Placental pericyte (primary cell): Measurements from ENCODE around the gene HBA2. TPM values are rescaled to one million over a fixed set of nuclear protein-coding genes. Genes with fewer than 3 reads are reported as not detected.

Experiments
- small RNA-seq: library from RNA; depleted of rRNA; stranded (forward); fragments of <200 nt; gene quantifications from one replicate; pipeline ENCODE3, GENCODE V24; 2012; ENCODE audit warnings: low replicate concordance
- total RNA-seq: library from RNA; depleted of rRNA; stranded (reverse); fragments of >200 nt; gene quantifications from 2 replicates; pipeline ENCODE4 v1.2.3, GENCODE V29; 2012

The HBA2 gene
- total RNA-seq = not detected in 2 replicates

DNA sequence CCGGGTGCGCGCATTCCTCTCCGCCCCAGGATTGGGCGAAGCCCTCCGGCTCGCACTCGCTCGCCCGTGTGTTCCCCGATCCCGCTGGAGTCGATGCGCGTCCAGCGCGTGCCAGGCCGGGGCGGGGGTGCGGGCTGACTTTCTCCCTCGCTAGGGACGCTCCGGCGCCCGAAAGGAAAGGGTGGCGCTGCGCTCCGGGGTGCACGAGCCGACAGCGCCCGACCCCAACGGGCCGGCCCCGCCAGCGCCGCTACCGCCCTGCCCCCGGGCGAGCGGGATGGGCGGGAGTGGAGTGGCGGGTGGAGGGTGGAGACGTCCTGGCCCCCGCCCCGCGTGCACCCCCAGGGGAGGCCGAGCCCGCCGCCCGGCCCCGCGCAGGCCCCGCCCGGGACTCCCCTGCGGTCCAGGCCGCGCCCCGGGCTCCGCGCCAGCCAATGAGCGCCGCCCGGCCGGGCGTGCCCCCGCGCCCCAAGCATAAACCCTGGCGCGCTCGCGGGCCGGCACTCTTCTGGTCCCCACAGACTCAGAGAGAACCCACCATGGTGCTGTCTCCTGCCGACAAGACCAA, at the start of gene HBA2:
HBA2 (plus strand) TSS at position 503 of the 568 bp plus-strand sequence; CDS start at position 540, 37 bp downstream.

DNA sequence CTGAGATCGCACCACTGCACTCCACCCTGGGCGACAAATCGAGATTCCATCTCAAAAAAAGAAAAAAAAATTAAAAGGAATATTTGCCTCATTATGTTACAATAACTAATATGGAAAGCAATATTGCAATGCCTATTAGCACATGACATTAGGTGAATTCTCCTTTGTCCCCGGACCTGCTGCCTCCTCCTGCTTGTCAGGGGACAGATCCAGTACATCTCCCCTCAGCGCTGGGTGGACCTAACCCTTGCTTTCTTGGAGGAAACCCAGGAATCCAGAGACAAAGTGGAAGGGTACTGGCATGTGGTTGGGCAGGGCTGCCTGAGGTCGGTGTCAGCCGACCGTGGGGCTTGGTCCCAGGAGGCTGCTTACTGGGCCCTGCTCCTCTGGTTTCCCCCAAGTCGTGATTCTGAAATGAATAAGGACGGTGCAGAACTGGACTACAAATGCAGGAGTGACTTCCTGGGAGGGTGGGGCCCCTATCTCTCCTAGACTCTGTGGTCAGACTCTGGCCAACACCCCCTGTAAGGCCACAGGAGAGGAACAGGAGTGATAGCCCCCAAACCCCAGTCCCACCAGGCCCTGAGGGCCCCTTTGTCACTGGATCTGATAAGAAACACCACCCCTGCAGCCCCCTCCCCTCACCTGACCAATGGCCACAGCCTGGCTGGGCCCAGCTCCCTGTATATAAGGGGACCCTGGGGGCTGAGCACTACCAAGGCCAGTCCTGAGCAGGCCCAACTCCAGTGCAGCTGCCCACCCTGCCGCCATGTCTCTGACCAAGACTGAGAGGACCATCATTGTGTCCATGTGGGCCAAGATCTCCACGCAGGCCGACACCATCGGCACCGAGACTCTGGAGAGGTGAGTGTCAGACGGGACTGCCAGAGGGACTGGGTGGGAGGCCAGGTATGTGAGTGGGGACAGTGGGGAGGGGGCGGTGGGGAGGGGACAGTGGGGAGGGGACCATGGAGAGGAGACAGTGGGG, 20.2 kb upstream of the HBA2 start, which contains the start of gene HBZ:
HBZ (plus strand) TSS at position 504 of the 988 bp plus-strand sequence; CDS start at position 770, 266 bp downstream.

DNA sequence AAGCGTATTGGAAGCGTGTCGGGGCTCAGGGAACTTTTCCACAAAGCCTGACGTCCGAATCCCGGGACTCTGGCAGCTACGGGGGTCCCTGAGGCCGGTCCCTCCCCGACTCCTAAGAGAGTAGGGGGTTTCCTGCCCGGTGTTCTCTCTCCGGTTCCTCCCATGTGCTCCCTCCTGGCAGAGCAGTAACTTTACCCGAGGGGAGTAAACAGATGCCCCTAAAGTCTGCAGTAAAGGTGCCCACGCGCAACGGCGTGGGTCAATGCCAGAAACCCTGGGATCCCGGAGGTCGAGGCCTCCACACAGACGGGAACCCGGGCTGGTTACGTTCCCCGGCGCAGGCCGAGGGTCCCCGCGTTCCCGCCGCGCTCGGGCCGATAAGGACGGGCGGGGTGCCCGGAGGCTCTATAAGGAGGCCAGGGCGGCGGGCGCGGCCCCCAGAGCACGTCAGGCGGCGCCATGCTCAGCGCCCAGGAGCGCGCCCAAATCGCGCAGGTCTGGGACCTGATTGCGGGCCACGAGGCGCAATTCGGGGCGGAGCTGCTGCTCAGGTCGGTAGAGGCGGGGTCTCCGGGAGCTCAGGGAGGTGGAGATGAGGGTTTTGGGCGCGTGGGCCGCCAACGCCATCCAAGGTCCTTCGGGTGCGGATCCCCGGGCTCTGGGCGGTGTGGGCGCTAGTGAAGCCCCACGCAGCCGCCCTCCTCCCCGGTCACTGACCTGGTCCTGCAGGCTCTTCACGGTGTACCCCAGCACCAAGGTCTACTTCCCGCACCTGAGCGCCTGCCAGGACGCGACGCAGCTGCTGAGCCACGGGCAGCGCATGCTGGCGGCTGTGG, 6.9 kb upstream of the HBA2 start, which contains the start of gene HBM:
HBM (plus strand) TSS at position 440 of the 836 bp plus-strand sequence; CDS start at position 460, 20 bp downstream.

DNA sequence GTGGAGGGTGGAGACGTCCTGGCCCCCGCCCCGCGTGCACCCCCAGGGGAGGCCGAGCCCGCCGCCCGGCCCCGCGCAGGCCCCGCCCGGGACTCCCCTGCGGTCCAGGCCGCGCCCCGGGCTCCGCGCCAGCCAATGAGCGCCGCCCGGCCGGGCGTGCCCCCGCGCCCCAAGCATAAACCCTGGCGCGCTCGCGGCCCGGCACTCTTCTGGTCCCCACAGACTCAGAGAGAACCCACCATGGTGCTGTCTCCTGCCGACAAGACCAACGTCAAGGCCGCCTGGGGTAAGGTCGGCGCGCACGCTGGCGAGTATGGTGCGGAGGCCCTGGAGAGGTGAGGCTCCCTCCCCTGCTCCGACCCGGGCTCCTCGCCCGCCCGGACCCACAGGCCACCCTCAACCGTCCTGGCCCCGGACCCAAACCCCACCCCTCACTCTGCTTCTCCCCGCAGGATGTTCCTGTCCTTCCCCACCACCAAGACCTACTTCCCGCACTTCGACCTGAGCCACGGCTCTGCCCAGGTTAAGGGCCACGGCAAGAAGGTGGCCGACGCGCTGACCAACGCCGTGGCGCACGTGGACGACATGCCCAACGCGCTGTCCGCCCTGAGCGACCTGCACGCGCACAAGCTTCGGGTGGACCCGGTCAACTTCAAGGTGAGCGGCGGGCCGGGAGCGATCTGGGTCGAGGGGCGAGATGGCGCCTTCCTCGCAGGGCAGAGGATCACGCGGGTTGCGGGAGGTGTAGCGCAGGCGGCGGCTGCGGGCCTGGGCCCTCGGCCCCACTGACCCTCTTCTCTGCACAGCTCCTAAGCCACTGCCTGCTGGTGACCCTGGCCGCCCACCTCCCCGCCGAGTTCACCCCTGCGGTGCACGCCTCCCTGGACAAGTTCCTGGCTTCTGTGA, 4.1 kb downstream of the HBA2 start, which contains the start of gene HBA1:
HBA1 (plus strand) TSS at position 204 of the 906 bp plus-strand sequence; CDS start at position 241, 37 bp downstream.

DNA sequence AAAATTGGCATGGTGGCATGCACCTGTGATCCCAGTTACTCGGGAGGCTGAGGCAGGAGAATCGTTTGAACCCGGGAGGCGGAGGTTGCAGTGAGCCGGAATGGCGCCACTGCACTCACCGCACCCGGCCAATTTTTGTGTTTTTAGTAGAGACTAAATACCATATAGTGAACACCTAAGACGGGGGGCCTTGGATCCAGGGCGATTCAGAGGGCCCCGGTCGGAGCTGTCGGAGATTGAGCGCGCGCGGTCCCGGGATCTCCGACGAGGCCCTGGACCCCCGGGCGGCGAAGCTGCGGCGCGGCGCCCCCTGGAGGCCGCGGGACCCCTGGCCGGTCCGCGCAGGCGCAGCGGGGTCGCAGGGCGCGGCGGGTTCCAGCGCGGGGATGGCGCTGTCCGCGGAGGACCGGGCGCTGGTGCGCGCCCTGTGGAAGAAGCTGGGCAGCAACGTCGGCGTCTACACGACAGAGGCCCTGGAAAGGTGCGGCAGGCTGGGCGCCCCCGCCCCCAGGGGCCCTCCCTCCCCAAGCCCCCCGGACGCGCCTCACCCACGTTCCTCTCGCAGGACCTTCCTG, 7.5 kb downstream of the HBA2 start, which contains the start of gene HBQ1:
HBQ1 (plus strand) TSS at position 359 of the 575 bp plus-strand sequence; CDS start at position 387, 28 bp downstream.

Small RNA genes within 50 kb of the gene (small RNA-seq; reads per million reads assigned to genes)
- gene RF00019 = not detected

Other genes with a start within 250 kb of the HBA2 start
- 1.5 and 3.1 TPM in 2 replicates for gene POLR3K, start 119.3 kb upstream of the HBA2 start, total RNA-seq
- 10.7 and 17.3 TPM in 2 replicates for gene SNRNP25, start 119.0 kb upstream of the HBA2 start, total RNA-seq
- 71.1 and 96.6 TPM in 2 replicates for gene RHBDF1, start 100.2 kb upstream of the HBA2 start, total RNA-seq
- gene MPG, start 94.7 kb upstream of the HBA2 start, total RNA-seq = 147 and 251 TPM in 2 replicates
- 12.9 and 14.2 TPM in 2 replicates for gene NPRL3, start 34.2 kb upstream of the HBA2 start, total RNA-seq
- gene HBZ, start 20.2 kb upstream of the HBA2 start, total RNA-seq = not detected in 2 replicates
- not detected in 2 replicates for gene HBM, start 6.9 kb upstream of the HBA2 start, total RNA-seq
- not detected in 2 replicates for gene HBA1, start 3.8 kb downstream of the HBA2 start, total RNA-seq
- gene HBQ1, start 7.6 kb downstream of the HBA2 start, total RNA-seq = not detected in 2 replicates
- 31.5 and 59.0 TPM in 2 replicates for gene LUC7L, start 56.6 kb downstream of the HBA2 start, total RNA-seq
- 58.8 and 81.4 TPM in 2 replicates for gene FAM234A, start 61.9 kb downstream of the HBA2 start, total RNA-seq
- gene RGS11, start 103.1 kb downstream of the HBA2 start, total RNA-seq = 1.0 and 2.4 TPM in 2 replicates
- gene ARHGDIG, start 107.7 kb downstream of the HBA2 start, total RNA-seq = 0.44 TPM in 1 of 2 replicates, not detected in the other
- gene PDIA2, start 110.3 kb downstream of the HBA2 start, total RNA-seq = 0.57 and 2.8 TPM in 2 replicates
- 25.8 and 28.2 TPM in 2 replicates for gene AXIN1, start 179.8 kb downstream of the HBA2 start, total RNA-seq
- 76.4 and 85.0 TPM in 2 replicates for gene MRPL28, start 197.7 kb downstream of the HBA2 start, total RNA-seq
- gene PGAP6, start 209.1 kb downstream of the HBA2 start, total RNA-seq = 109 and 146 TPM in 2 replicates
- 96.1 and 115 TPM in 2 replicates for gene NME4, start 224.3 kb downstream of the HBA2 start, total RNA-seq
- gene DECR2, start 229.0 kb downstream of the HBA2 start, total RNA-seq = 8.8 and 10.2 TPM in 2 replicates